Amniotic stem cell (primary cell): Measurements from ENCODE around the gene THRA.
A peak's percentile ranks its signal among the peaks of the same experiment; 100 is the strongest.

Source experiments
- DNase-seq: peaks from one replicate; lab custom pipeline; 2025; lab: John Stamatoyannopoulos, UW

THRA gene

DNA sequence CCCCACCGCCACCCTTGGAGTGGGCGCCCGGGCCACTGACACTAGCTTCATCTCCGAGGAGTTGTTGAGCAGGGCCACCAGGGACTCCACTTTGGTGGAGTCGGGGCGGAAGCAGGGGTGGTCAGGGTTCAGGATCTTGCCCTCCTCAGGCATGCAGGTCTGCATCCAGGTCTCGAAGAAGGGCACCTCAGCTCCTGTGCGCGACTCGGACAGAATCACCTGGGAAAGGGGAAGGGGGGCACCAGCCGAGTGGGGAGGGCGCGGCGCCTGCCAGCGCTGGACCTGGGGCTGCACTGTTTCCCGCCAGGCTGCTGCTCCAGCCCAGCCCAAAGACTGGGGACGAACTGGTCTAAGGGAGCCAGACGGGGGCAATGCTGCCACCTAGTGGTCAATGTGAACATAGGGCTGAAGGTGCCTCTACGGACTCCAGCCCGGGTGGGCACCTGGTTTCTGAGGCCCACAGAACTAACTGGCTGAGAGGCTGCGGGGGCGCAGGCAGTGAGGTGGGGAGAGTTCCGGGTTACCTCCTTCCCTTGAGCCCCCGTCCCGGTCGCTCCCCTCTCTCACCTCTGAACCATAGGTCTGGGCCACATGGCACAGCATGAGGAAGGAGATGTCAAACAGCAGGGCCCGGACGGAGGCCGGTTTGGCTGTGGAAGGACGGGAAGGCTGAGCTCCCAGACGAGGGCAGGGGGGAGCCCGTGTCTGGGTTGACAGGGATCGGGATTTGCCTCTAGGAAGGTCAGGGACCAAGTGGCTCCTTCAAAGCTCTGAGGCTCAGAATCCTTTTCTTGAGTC, 35.8 kb upstream of the THRA start:
- DNase-seq = peak; percentile 48

GRCh38 chr17:40027614-40028012, 35.2 kb upstream of the THRA start:
- DNase-seq = no peak

- no peak for DNase-seq
Observed at GRCh38 chr17:40028595-40028994, 34.2 kb upstream of the THRA start.

DNA sequence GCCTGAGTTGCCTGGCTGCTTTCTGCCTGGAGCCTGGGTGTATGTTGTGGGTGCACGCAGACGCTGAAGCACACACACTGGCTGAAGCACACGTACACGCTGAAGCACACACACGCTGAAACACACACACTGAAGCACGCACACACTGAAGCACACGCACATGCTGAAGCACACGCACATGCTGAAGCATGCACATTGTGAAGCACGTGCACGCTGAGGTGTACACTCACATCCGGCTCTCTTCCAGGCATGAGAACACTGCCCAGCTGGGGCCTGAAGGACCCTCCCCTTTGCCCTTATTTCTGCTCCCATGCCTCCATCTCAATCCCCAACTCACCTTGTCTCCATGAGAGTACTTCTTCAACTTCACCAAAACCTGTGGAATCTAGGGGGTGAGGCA, 31.1 kb upstream of the THRA start:
- DNase-seq = no peak

- DNase-seq = no peak
Observed at GRCh38 chr17:40032322-40033320, 30.1 kb upstream of the THRA start.

DNA sequence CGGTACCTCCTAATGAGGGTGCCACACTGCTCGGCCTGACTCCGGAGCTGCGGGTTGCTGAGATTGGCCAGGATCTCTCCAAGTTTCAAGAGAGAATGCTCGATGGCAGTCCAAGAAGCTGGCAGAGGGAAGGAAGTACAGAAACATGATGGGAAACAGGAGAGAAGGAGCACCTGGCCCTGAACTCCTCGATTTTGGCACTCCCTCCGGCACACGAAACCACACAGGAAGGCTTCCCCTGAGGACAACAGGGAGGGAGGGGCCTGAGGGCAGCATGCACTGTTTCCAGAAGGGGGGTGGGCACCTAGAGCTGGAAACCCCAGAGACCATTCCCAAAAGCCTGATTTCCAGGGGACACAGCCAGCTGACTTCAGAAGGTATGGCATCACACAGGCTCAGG, 29.4 kb upstream of the THRA start:
- DNase-seq = no peak

DNA sequence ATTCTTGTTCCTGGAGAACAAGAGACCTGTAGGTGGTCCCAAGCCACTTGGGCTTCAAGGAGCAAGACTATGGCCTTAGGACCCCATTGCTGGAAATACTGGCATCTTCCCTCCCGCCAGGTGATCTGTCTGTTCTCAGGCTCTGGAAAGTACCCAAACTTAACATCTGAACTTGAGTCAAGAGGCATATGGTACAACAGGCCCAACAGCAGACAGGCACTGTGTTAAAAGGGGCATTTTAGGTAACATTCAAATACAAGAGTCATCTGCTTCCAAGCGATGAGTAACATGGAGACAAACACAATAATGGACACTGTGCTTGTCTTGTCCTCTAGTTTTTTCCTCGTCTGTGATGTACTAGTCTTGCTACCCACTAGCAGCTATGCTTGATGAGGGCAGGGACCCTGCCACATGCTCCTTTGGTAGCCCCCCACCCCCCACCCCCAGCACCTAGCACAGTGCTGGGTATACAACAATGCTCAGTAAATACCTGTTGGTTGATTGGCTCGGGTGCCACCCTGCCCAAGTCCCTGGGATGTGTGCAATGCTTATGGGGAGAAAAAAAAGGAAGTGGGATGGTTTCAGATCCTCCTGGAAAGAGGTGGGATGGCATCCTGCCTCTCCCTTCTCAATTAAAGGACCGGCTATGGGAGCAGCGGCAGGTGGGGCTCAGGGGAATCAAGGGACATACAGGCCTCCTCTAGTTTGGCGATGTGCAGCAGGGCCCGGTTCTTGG, 28.2 kb upstream of the THRA start:
- no peak for DNase-seq

DNA sequence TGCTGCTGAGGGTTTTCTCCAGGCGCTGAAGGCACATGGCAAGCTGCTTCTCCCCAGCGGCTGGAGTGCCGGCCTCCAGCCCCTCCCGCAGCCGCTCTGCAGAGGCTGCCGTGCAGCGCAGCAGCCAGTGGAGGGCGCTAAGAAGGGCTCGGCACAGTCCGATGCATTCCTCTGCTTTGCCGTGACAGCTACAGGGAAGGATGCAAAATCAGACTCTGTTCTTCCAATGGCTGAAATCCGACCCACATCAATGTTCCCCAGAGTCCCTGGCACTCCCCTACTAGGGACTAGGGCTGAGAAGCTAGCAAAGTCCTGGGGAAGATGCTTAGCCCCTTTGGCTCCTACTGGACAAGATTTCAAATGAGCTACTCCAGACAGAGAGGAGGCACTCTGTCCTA, 27.6 kb upstream of the THRA start:
- no peak for DNase-seq

GRCh38 chr17:40038882-40039513, 23.8 kb upstream of the THRA start:
- peak; percentile 86 for DNase-seq

- DNase-seq = no peak
Observed at GRCh38 chr17:40041196-40041595, 21.6 kb upstream of the THRA start.

GRCh38 chr17:40056379-40057015, 6.3 kb upstream of the THRA start:
- DNase-seq = no peak

DNA sequence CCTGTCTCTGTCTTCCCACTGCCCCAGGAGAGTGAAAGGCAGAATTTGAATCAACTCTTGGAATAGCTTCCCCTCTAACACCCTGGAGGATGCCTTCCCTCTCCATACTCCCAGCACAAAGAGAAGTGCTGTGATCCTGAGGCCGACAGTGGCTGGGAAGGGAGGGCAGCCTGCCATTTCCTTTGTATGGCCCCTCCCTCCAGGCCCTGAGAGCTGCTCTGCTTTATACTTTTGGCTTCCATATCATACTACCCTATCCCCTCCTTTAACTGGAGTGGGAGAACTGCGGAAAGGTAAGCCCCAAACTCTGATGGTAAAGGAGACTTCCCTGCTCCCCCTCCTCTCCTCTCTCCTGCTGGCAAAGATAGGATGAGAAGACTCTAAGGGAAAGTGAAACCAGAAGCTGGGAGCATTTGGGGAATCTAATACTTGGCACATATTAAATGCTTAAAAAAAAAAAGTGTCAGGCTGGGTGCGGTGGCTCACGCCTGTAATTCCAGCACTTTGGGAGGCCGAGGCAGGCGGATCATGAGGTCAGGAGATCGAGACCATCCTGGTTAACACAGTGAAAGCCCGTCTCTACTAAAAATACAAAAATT, 4.5 kb upstream of the THRA start:
- no peak for DNase-seq

DNA sequence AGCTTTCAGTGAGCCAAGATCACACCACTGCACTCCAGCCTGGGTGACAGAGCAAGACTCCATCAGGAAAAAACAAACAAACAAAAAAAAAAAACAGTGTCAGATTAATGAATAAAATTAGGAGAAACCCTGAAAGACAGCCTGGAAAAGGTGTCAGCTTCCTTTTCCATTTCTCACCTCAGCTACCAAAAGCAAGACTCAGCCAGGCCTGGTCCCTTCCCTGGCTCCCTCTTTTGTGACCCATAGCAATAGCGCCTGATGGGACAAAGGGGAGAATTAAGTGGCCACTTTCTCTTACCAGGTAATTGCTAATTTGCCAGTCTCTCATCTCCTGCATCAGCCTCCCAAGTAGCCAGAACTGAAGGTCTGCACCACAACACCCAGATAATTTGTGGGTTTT, 3.9 kb upstream of the THRA start:
- DNase-seq = no peak

DNA sequence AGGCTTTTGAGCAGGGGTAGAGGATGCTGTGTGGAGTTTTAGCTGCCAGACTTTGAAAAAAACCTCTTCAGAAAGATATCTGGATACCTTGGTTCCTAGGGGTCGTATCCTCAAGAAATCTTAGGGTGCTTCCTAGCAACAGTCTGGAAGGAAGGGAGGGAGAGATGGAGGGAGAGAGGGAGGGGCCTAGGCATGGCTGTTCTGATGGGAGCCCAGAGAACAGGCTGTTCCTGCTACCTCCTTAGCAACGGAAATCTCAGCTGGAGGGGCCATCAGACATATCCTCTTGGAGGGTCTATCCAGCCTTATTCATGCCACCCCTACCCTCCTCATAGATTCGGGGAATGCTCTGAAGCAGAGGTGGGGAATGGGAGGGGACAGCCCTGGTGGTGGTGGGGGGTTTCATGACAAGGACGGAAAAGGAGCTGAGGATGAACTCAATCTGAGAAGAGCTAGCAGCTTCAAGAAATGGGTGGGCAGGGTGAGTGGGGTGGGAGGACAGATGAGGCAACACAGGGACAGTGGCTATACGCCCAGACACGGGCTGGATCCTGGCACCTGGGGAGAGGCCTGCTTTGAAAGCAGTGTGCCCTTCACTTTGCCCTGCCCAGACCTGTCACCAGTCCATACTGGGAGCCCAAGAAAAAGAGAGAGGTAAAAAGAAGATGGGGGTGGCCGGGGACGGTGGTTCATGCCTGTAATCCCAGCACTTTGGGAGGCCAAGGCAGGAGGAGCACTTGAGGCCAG, 2.9 kb upstream of the THRA start:
- DNase-seq = no peak

- DNase-seq = no peak
Observed at GRCh38 chr17:40060887-40061608, 1.7 kb upstream of the THRA start.

DNA sequence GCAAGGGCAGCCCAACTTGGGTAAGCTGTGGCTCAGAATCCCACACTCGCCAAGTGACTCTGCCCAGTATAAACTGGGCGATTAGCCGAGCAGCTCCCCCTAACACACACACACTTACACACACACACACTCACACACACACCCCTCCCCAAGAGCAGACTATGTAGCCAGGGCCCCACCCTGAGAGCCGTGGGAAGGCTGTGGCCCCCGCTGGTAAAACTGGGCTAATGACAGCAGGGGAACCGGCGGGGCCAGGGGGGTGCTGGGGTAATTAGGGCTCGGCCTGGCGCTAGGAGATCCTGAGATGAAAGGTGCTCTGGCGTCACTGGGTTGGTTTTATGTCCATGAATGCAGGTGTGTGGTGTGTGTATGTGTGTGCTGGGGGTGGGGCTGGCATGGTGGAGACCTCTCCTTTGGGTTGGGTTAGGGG, 1.1 kb upstream of the THRA start:
- no peak for DNase-seq

GRCh38 chr17:40063187-40063771, 514 bp downstream of the THRA start:
- DNase-seq = no peak

DNA sequence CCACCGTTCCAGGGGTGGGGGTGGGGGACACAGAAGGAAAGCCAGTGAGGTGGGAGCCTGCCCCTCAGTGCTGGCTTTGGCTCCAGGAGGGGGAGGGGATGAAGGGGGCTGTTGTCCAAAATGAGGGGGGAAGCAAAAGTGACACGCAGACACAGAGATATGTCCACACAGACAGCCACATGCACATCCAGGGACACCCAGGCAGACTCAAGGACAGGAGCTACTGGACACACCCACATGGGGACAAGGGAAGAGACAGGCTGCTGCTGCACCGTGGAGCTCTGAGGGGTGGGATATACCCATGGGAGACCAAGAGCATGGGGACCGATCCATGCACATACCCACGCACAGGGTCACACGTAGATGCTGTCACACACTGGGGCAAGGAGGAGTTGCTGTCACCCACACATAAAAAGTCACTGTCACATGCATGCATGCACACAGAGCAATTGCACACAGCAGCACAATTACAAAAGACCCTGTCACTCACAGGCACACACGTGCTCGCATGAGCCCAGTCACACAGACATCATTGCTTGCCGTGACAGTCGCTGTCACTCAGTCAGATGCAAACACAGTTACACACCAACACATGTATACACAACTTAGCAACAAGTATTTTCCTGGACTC, 1.3 kb downstream of the THRA start:
- DNase-seq = no peak
